HG03159 (cell line): ENCODE data around the gene PFDN4.
"Not testable (repeated sequence)": the region's sequence is repeated elsewhere in the genome, so short reads cannot be mapped to it uniquely, and the experiment has no call there.

Experiments
- ATAC-seq: cut with Tn5 transposase; IDR thresholded peaks from one replicate; pipeline ENCODE4 v1.9.1; 2021; ENCODE audit warnings: mild to moderate bottlenecking, moderate library complexity; ENCODE audit not compliant: unreplicated experiment

Gene PFDN4

GRCh38 chr20:54265791-54266190, 57.9 kb downstream of the PFDN4 start:
- ATAC-seq = not testable (repeated sequence)

DNA sequence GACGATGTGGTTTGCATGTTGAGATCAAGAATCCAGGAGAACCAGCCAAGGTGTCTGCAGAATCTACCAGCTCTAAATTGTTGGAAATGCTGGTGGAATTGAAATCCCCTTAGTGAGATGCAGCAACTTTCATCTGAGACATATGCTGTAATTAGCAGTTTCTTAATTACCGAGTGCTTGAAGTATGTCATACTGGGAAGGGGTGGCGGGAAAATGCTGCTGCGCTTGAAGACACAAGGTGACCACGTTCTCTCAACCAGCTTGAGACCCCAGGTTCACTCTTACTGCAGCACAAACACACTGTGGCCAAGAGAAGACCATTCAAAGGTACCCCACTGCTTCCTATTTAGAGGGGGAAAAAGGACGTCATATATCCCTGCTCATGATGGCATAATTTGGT, 59.0 kb downstream of the PFDN4 start:
- no peak for ATAC-seq

DNA sequence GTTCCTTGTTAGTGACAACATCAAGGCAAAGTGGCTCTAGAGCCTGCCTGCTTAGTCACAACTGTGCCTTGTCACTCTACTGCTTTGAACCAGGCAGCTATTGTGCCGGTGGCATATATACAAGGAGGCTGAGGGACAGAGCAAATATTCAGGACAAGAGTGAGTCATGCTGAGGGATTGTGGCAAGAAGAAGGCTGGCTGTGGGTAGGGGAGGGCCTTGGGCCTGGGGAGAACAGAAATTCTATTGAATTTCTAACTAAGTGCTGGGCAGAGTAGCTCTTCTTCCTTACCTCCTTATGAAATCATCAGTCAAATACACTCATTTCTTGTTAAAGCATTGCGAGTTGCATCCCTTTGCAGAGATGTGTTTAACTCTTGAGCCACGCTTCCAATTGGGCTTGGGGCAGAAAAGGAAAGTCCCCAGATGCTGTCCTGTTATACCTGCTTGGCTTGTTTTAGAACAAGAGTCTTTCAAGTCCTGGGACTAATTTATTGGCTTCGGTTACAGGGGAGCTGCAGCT, 59.7 kb downstream of the PFDN4 start:
- no peak for ATAC-seq

DNA sequence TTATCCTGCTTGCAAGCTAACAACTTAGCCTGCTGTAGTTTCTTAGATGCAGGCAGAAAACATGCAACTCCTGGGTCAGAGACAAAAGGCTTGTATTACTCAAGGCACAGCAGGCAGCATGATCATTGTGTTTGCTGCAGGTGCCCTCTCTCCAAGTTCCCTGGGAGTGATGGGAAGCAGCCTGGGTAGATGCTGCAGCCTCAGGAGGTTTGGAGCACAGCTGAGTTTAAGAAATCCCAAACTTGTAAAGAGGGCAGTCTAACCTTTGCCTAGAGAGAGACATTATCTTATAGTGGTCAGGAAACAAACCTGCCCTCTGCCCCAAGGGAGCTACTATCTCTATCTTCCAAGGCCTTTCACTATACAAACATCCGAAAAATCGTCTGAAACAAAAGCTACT, 61.1 kb downstream of the PFDN4 start:
- no peak for ATAC-seq
